ENCODE data around the gene RAPGEF2. TPM values are rescaled to one million over a fixed set of nuclear protein-coding genes. Genes with fewer than 3 reads are reported as not detected.

RAPGEF2 gene
- total RNA-seq, 1 experiment from 2014 or later: 29.8 TPM

GRCh38 chr4:159282329-159282728 is 179.4 kb downstream of the RAPGEF2 start:
- Histone ChIP-seq H3K9me2 (ENCODE audit: insufficient read depth) (no peaks in the 10 kb centered on the region), H3K36me3 (ENCODE audit: low read depth) (no peaks in the 10 kb centered on the region), H3K4me1 (replicated peaks; ENCODE audit: insufficient read depth) (peaks cover 17% of the 10 kb centered on the region), H3K4me3 (no peak overlapping the region), H3K27me3 (ENCODE audit: insufficient read depth, low read depth) (no peaks in the 10 kb centered on the region), H3F3A (ENCODE audit: insufficient read depth, low read depth) (no peaks in the 10 kb centered on the region), H3K9me3 (ENCODE audit: insufficient read depth, low read depth) (no peaks in the 10 kb centered on the region), H4K20me1 (ENCODE audit: insufficient read depth) (no peaks in the 10 kb centered on the region), H2AFZ (no peak overlapping the region), H3K4me2 (no peak overlapping the region), H3K79me2 (ENCODE audit: low read depth) (0 out of 2 replicates have a peak, but pooled peaks cover 3% of the 10 kb centered on the region), H3K27ac (no peak overlapping the region)
- no TSS peak for BruUV-seq (replicated peaks)
- ChIA-PET POLR2A (ENCODE audit: unreplicated experiment) (interaction anchor here (0.6 kb wide), 1 partner anchor 391 kb away, joined by 15 read pairs; no protein-coding TSS in a partner anchor), CTCF (no interaction called here)
- no peak for DNase-seq
- intact Hi-C loops (cut with micrococcal nuclease; ENCODE audit: unreplicated experiment): no loop called here
- TF ChIP-seq CTCF (conservative IDR thresholded peaks at IDR 0.05): no peak
- no peak for TF ChIP-seq EZH2 (IDR thresholded peaks at IDR 0.05; ENCODE audit: low read depth)

- DNase-seq: no peak
- Histone ChIP-seq H3K9me3 (ENCODE audit: insufficient read depth, low read depth) (no peaks in the 10 kb centered on the region), H3K4me3 (no peak overlapping the region), H3K27me3 (ENCODE audit: insufficient read depth, low read depth) (no peaks in the 10 kb centered on the region), H3K9me2 (ENCODE audit: insufficient read depth) (no peaks in the 10 kb centered on the region), H3K4me2 (no peak overlapping the region), H3K4me1 (replicated peaks; ENCODE audit: insufficient read depth) (peaks cover 17% of the 10 kb centered on the region), H3K27ac (no peak overlapping the region), H3F3A (ENCODE audit: insufficient read depth, low read depth) (no peaks in the 10 kb centered on the region), H3K79me2 (ENCODE audit: low read depth) (0 out of 2 replicates have a peak, but pooled peaks cover 3% of the 10 kb centered on the region), H3K36me3 (ENCODE audit: low read depth) (no peaks in the 10 kb centered on the region), H2AFZ (no peak overlapping the region), H4K20me1 (ENCODE audit: insufficient read depth) (no peaks in the 10 kb centered on the region)
- intact Hi-C loops (cut with micrococcal nuclease; ENCODE audit: unreplicated experiment): no loop called here
- POLR2A ChIA-PET (ENCODE audit: unreplicated experiment): interaction anchor here (0.6 kb wide), 1 partner anchor 391 kb away, joined by 15 read pairs; no protein-coding TSS in a partner anchor
- TF ChIP-seq CTCF (conservative IDR thresholded peaks at IDR 0.05) (no peak), EZH2 (IDR thresholded peaks at IDR 0.05; ENCODE audit: low read depth) (no peak)
- BruUV-seq (replicated peaks): no TSS peak
- CTCF ChIA-PET: no interaction called here
These were observed 180.1 kb downstream of the RAPGEF2 start for GRCh38 chr4:159282944-159283343.

- peak; percentile 8 to 57 for DNase-seq
- peak overlapping the region; percentile 6; the same call in 1 of the 2 replicates for H3K27ac ChIP-seq
- no TSS peak for BruUV-seq (replicated peaks)
- H2AFZ ChIP-seq: no peak overlapping the region
- no peaks in the 10 kb centered on the region for H3K36me3 ChIP-seq (ENCODE audit: low read depth)
- no peak overlapping the region for H3K4me3 ChIP-seq
- intact Hi-C loops (cut with micrococcal nuclease; ENCODE audit: unreplicated experiment): no loop called here
- no peaks in the 10 kb centered on the region for H3K9me3 ChIP-seq (ENCODE audit: insufficient read depth, low read depth)
- ChIA-PET CTCF (no interaction called here), POLR2A (ENCODE audit: unreplicated experiment) (interaction anchor here (0.6 kb wide), 1 partner anchor 56 kb away, joined by 3 read pairs; no protein-coding TSS in a partner anchor)
- H3K4me2 ChIP-seq: peak overlapping the region; percentile 13; the same call in 1 of the 2 replicates
- no peaks in the 10 kb centered on the region for H4K20me1 ChIP-seq (ENCODE audit: insufficient read depth)
- H3K79me2 ChIP-seq (ENCODE audit: low read depth): 0 out of 2 replicates have a peak, but pooled peaks cover 3% of the 10 kb centered on the region
- no peaks in the 10 kb centered on the region for H3F3A ChIP-seq (ENCODE audit: insufficient read depth, low read depth)
- TF ChIP-seq EZH2 (IDR thresholded peaks at IDR 0.05; ENCODE audit: low read depth): no peak
- no peak for TF ChIP-seq CTCF (conservative IDR thresholded peaks at IDR 0.05)
- H3K4me1 ChIP-seq (replicated peaks; ENCODE audit: insufficient read depth): peaks cover 17% of the 10 kb centered on the region
- H3K27me3 ChIP-seq (ENCODE audit: insufficient read depth, low read depth): no peaks in the 10 kb centered on the region
- H3K9me2 ChIP-seq (ENCODE audit: insufficient read depth): no peaks in the 10 kb centered on the region
These were observed 180.8 kb downstream of the RAPGEF2 start for GRCh38 chr4:159283696-159284095.

All from PC-9 (cell line).